GM18861 (cell line): ENCODE data around the gene COG3.

ENCODE experiments used
- ATAC-seq: cut with Tn5 transposase; IDR thresholded peaks from one replicate; pipeline ENCODE4 v1.9.1; 2021; ENCODE audit not compliant: unreplicated experiment

The COG3 gene

GRCh38 chr13:45503658-45504057 lies 38.9 kb downstream of the COG3 start:
- no peak for ATAC-seq

GRCh38 chr13:45506811-45507210 lies 42.1 kb downstream of the COG3 start:
- no peak for ATAC-seq

- ATAC-seq, result no peak
Observed at GRCh38 chr13:45508776-45509175, 44.0 kb downstream of the COG3 start.

- no peak for ATAC-seq
Observed at GRCh38 chr13:45510672-45511071, 45.9 kb downstream of the COG3 start.

- no peak for ATAC-seq
Observed at GRCh38 chr13:45511310-45512097, 46.8 kb downstream of the COG3 start.

GRCh38 chr13:45512098-45512496 lies 47.4 kb downstream of the COG3 start:
- ATAC-seq, result no peak

GRCh38 chr13:45516757-45517156 lies 52.0 kb downstream of the COG3 start:
- no peak for ATAC-seq

- no peak for ATAC-seq
Observed at GRCh38 chr13:45518525-45519245, 53.9 kb downstream of the COG3 start.

- ATAC-seq, result no peak
Observed at GRCh38 chr13:45519493-45519892, 54.8 kb downstream of the COG3 start.

GRCh38 chr13:45521297-45521696 lies 56.6 kb downstream of the COG3 start:
- no peak for ATAC-seq

GRCh38 chr13:45522571-45522970 lies 57.8 kb downstream of the COG3 start:
- ATAC-seq, result no peak

- ATAC-seq, result no peak
Observed at GRCh38 chr13:45527699-45528462, 63.1 kb downstream of the COG3 start.

- ATAC-seq, result no peak
Observed at GRCh38 chr13:45529758-45530157, 65.0 kb downstream of the COG3 start.

- no peak for ATAC-seq
Observed at GRCh38 chr13:45534604-45535003, 69.9 kb downstream of the COG3 start.

- no peak for ATAC-seq
Observed at GRCh38 chr13:45536224-45536623, 71.5 kb downstream of the COG3 start.

- ATAC-seq, result no peak
Observed at GRCh38 chr13:45537516-45537915, 72.8 kb downstream of the COG3 start.

GRCh38 chr13:45538382-45538781 lies 73.6 kb downstream of the COG3 start:
- peak; percentile 54 for ATAC-seq

GRCh38 chr13:45540195-45540594 lies 75.5 kb downstream of the COG3 start:
- no peak for ATAC-seq

GRCh38 chr13:45540864-45541263 lies 76.1 kb downstream of the COG3 start:
- ATAC-seq, result no peak

- ATAC-seq, result no peak
Observed at GRCh38 chr13:45541806-45542205, 77.1 kb downstream of the COG3 start.

GRCh38 chr13:45542391-45542790 lies 77.7 kb downstream of the COG3 start:
- ATAC-seq, result no peak

GRCh38 chr13:45542878-45543277 lies 78.1 kb downstream of the COG3 start:
- no peak for ATAC-seq
